ENCODE measurements around the gene HMX1.

GRCh38 chr4:8862334-8862733 is 9.3 kb downstream of the HMX1 start:
- no peak for TF ChIP-seq EZH2 (IDR thresholded peaks at IDR 0.05)
- no peak for TF ChIP-seq POLR2AphosphoS5 (IDR thresholded peaks at IDR 0.05; ENCODE audit: borderline replicate concordance, low read depth, low read length)
